Panc1 (cell line): ENCODE results near the gene TAX1BP1. TPM values are rescaled to one million over a fixed set of nuclear protein-coding genes. Genes with fewer than 3 reads are reported as not detected.

ENCODE experiments used
- ATAC-seq: fragments of 200-7000 bp; cut with Tn5 transposase; 2 replicates; pipeline ENCODE4 v1.9.1; 2020; ENCODE audit warnings: mild to moderate bottlenecking, moderate library complexity
- BruUV-seq: library from RNA; stranded (reverse); fragments of 400-500 nt; replicated peaks from 2 replicates; lab custom pipeline; 2021; lab: Mats Ljungman, UMichigan
- CTCF ChIA-PET: fragments of 300-600 bp; sonication (Branson Sonifier 250); formaldehyde crosslinking; loops from one replicate; lab custom pipeline; 2022; ENCODE audit warnings: antibody characterized with exemption; lab: Charles Lee
- POLR2A ChIA-PET: fragments of 300-600 bp; sonication (Branson Sonifier 250); formaldehyde crosslinking; loops from one replicate; lab custom pipeline; 2022; ENCODE audit warnings: antibody characterized with exemption; lab: Charles Lee
- DNase-seq: peaks from one replicate; pipeline ENCODE4 v3.0.0-alpha.2; 2010; ENCODE audit warnings: low read depth, low spot score
- H3K27ac ChIP-seq: 2 replicates; pipeline ENCODE4 v1.5.1; 2011; ENCODE audit warnings: mild to moderate bottlenecking, low read length, inconsistent platforms
- H3K27me3 ChIP-seq: fragments of 200-500 bp; sonication (Bioruptor generic); 2 replicates; pipeline ENCODE4 v1.6.0; 2014; ENCODE audit warnings: low read length, inconsistent platforms; ENCODE audit not compliant: control insufficient read depth, insufficient read depth
- H3K36me3 ChIP-seq: fragments of 200-500 bp; sonication (Bioruptor generic); 2 replicates; pipeline ENCODE4 v1.5.1; 2014; ENCODE audit warnings: inconsistent platforms, mild to moderate bottlenecking, low read length, moderate library complexity; ENCODE audit not compliant: control insufficient read depth, insufficient read depth
- H3K4me1 ChIP-seq: 2 replicates; pipeline ENCODE4 v1.5.1; 2011; ENCODE audit warnings: inconsistent platforms, mild to moderate bottlenecking, low read length, moderate library complexity; ENCODE audit not compliant: control insufficient read depth, insufficient read depth
- H3K4me3 ChIP-seq, 2 experiments: 2 replicates each; pipeline ENCODE4 v1.5.1; 2011 to 2012; ENCODE audit warnings: low read depth in 2 of 2, low read length in 2 of 2, mild to moderate bottlenecking in 2 of 2, inconsistent platforms in 1 of 2, moderate library complexity in 1 of 2
- H3K9me3 ChIP-seq: fragments of 200-500 bp; sonication (Bioruptor generic); 2 replicates; pipeline ENCODE4 v1.5.1; 2014; ENCODE audit warnings: low read depth, mild to moderate bottlenecking, inconsistent platforms, low read length, moderate library complexity; ENCODE audit not compliant: control insufficient read depth, insufficient read depth
- POLR2AphosphoS5 ChIP-seq: IDR thresholded peaks from 2 replicates; pipeline ENCODE4 v1.6.1; 2012; ENCODE audit warnings: mild to moderate bottlenecking, low read depth, low read length, moderate library complexity
- SIN3A ChIP-seq: IDR thresholded peaks from 2 replicates; pipeline ENCODE4 v1.6.1; 2012; ENCODE audit warnings: low read depth, mild to moderate bottlenecking, low read length, moderate library complexity, borderline replicate concordance; ENCODE audit not compliant: insufficient read depth
- TCF7L2 ChIP-seq: IDR thresholded peaks from 2 replicates; pipeline ENCODE4 v1.6.1; 2011; ENCODE audit warnings: mild to moderate bottlenecking, low read depth, low read length, inconsistent platforms
- in situ Hi-C: cut with HindIII; loops from 2 replicates; pipeline ENCODE4 v1.10.0; 2016; ENCODE audit warnings: low sequenced_read_pairs, low pct_unique_long_range_greater_than_20kb
- intact Hi-C: fragments of 100-400 bp; cut with micrococcal nuclease; formaldehyde crosslinking; loops from one replicate; pipeline ENCODE4 v1.10.0; 2022; ENCODE audit not compliant: unreplicated experiment
- total RNA-seq: library from RNA; stranded (reverse); gene quantifications from one replicate; pipeline ENCODE4 v1.2.1, GENCODE V29; 2021; ENCODE audit not compliant: unreplicated experiment
- TF ChIP-seq, protein P1 (sequence below): fragments of 450-650 bp; IDR thresholded peaks from 2 replicates; pipeline ENCODE4 v1.5.1; 2017; ENCODE audit warnings: mild to moderate bottlenecking
- TF ChIP-seq, protein P2 (sequence below), 2 experiments: IDR thresholded peaks; 2 replicates each; pipeline ENCODE4 v1.6.1; 2011 to 2012; ENCODE audit warnings: low read depth in 2 of 2, control low read depth in 1 of 2, low read length in 1 of 2, mild to moderate bottlenecking in 1 of 2, moderate library complexity in 1 of 2; ENCODE audit not compliant: insufficient read depth in 1 of 2

Gene TAX1BP1
- total RNA-seq, 1 experiment from 2014 or later: 125 TPM

DNA sequence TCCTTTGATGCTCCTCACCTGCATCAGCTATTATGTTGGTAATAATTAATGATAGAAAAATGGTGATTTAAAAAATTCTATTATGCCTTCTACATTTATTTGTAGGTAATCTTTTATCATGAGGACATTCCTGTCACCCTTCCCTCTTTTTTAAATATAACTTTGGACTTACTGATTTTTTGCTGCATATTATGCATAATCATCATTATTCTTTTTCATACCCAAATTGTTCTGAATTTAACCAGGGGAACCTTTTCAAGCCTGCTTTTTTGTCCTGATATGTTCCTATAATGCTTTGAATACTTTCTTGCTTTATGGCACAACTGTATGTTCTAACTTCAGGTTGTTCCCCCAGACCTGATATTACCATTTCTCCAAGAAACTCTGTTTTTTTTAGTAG, 48.5 kb downstream of the TAX1BP1 start:
- in situ Hi-C loops (no loop called here), intact Hi-C loops (loop anchor here (10.0 kb wide), 2 partner anchors 236 to 306 kb away; no protein-coding TSS in a partner anchor)
- CTCF ChIA-PET: no interaction called here
- no peak overlapping the region for H3K4me3 ChIP-seq
- peaks cover 29% of the 10 kb centered on the region for H3K36me3 ChIP-seq
- POLR2A ChIA-PET: no interaction called here
- peaks cover 11% of the 10 kb centered on the region; the same call in 1 of the 2 replicates for H3K4me1 ChIP-seq
- TF ChIP-seq, protein P1, sequence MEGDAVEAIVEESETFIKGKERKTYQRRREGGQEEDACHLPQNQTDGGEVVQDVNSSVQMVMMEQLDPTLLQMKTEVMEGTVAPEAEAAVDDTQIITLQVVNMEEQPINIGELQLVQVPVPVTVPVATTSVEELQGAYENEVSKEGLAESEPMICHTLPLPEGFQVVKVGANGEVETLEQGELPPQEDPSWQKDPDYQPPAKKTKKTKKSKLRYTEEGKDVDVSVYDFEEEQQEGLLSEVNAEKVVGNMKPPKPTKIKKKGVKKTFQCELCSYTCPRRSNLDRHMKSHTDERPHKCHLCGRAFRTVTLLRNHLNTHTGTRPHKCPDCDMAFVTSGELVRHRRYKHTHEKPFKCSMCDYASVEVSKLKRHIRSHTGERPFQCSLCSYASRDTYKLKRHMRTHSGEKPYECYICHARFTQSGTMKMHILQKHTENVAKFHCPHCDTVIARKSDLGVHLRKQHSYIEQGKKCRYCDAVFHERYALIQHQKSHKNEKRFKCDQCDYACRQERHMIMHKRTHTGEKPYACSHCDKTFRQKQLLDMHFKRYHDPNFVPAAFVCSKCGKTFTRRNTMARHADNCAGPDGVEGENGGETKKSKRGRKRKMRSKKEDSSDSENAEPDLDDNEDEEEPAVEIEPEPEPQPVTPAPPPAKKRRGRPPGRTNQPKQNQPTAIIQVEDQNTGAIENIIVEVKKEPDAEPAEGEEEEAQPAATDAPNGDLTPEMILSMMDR: no peak
- TF ChIP-seq SIN3A (no peak), POLR2AphosphoS5 (no peak), TCF7L2 (no peak)
- TF ChIP-seq, protein P2, sequence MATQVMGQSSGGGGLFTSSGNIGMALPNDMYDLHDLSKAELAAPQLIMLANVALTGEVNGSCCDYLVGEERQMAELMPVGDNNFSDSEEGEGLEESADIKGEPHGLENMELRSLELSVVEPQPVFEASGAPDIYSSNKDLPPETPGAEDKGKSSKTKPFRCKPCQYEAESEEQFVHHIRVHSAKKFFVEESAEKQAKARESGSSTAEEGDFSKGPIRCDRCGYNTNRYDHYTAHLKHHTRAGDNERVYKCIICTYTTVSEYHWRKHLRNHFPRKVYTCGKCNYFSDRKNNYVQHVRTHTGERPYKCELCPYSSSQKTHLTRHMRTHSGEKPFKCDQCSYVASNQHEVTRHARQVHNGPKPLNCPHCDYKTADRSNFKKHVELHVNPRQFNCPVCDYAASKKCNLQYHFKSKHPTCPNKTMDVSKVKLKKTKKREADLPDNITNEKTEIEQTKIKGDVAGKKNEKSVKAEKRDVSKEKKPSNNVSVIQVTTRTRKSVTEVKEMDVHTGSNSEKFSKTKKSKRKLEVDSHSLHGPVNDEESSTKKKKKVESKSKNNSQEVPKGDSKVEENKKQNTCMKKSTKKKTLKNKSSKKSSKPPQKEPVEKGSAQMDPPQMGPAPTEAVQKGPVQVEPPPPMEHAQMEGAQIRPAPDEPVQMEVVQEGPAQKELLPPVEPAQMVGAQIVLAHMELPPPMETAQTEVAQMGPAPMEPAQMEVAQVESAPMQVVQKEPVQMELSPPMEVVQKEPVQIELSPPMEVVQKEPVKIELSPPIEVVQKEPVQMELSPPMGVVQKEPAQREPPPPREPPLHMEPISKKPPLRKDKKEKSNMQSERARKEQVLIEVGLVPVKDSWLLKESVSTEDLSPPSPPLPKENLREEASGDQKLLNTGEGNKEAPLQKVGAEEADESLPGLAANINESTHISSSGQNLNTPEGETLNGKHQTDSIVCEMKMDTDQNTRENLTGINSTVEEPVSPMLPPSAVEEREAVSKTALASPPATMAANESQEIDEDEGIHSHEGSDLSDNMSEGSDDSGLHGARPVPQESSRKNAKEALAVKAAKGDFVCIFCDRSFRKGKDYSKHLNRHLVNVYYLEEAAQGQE (IDR thresholded peaks at IDR 0.05; ENCODE audit: insufficient read depth in 1 of 2, low read depth in 2 of 2, low read length in 1 of 2): no peak
- DNase-seq (no peak), ATAC-seq (no peak)
- no peak overlapping the region for H3K27ac ChIP-seq
- H3K27me3 ChIP-seq: no peaks in the 10 kb centered on the region
- H3K9me3 ChIP-seq: no peaks in the 10 kb centered on the region
- BruUV-seq: no TSS peak

DNA sequence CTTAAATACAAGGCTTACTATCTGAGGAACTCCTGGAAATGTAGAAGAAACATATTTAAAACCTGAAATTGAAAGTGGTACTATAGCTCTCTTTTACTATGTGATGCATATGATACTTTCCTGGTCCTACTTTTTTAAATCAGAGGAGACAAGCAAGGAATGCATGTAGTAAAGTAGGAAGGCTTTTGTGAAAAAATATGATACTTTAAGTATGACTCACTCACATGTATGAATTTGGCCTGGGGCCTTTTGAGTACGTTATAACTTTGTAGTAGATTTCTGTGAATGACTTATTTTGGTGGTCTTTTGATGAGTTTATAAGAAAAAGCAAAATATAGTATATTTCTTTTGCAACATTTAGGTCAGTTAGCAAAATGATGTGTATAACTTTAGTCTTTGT, 53.8 kb downstream of the TAX1BP1 start:
- CTCF ChIA-PET: no interaction called here
- no peak overlapping the region for H3K27ac ChIP-seq

More for the DNA sequence above, 53.8 kb downstream of the TAX1BP1 start:
- no peaks in the 10 kb centered on the region for H3K27me3 ChIP-seq
- TF ChIP-seq, protein P2 (IDR thresholded peaks at IDR 0.05; ENCODE audit: insufficient read depth in 1 of 2, low read depth in 2 of 2, low read length in 1 of 2): no peak
- TF ChIP-seq POLR2AphosphoS5: no peak
- no peak for TF ChIP-seq TCF7L2
- TF ChIP-seq, protein P1: no peak
- TF ChIP-seq SIN3A: no peak
- BruUV-seq: no TSS peak
- intact Hi-C loops: no loop called here
- in situ Hi-C loops: no loop called here
- no peaks in the 10 kb centered on the region for H3K9me3 ChIP-seq
- POLR2A ChIA-PET: no interaction called here
- peaks cover 24% of the 10 kb centered on the region for H3K36me3 ChIP-seq
- ATAC-seq (no peak), DNase-seq (no peak)
- H3K4me3 ChIP-seq: no peak overlapping the region
- H3K4me1 ChIP-seq: no peaks in the 10 kb centered on the region
